Fibroblast of the aortic adventitia (primary cell): ENCODE results near the gene BCAS3. TPM values are rescaled to one million over a fixed set of nuclear protein-coding genes. Genes with fewer than 3 reads are reported as not detected.

Experiments used
- DNase-seq: peaks from one replicate; pipeline ENCODE4 v3.0.0-alpha.2; 2010; ENCODE audit warnings: low read depth
- H3K4me3 ChIP-seq: 2 replicates; pipeline ENCODE4 v1.5.1; 2011; ENCODE audit warnings: low read depth, mild to moderate bottlenecking, control low read depth, low read length, moderate library complexity
- total RNA-seq: library from RNA; depleted of rRNA; stranded (reverse); fragments of >200 nt; gene quantifications from 2 replicates; pipeline ENCODE4 v1.2.3, GENCODE V29; 2012; ENCODE audit warnings: low replicate concordance
- TF ChIP-seq, protein P1 (sequence below): IDR thresholded peaks from 2 replicates; pipeline ENCODE4 v1.5.1; 2011; ENCODE audit warnings: mild to moderate bottlenecking, low read length, control low read depth, inconsistent platforms; ENCODE audit not compliant: insufficient read depth

BCAS3 gene
- total RNA-seq, 1 donor, result 29.6 TPM

DNA sequence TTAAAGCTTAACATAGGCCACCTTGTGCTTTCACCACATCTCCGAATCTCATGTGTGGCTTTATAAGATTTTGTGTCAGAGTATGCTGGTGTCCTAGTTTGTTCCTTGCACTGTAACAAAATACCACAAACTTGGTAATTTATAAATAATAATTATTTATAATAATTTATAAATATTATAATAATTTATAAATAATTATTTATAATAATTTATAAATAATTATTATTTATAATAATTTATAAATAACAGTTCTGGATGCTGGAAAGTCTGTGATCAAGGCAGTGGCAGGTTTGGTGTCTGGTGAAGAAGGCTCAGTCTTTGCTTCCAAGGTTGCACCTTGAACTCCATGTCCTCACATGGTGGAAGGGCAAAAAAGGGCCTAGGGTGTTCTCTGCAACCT is 147.7 kb downstream of the BCAS3 start:
- no peak overlapping the region for H3K4me3 ChIP-seq
- no peak for DNase-seq
- TF ChIP-seq, protein P1, sequence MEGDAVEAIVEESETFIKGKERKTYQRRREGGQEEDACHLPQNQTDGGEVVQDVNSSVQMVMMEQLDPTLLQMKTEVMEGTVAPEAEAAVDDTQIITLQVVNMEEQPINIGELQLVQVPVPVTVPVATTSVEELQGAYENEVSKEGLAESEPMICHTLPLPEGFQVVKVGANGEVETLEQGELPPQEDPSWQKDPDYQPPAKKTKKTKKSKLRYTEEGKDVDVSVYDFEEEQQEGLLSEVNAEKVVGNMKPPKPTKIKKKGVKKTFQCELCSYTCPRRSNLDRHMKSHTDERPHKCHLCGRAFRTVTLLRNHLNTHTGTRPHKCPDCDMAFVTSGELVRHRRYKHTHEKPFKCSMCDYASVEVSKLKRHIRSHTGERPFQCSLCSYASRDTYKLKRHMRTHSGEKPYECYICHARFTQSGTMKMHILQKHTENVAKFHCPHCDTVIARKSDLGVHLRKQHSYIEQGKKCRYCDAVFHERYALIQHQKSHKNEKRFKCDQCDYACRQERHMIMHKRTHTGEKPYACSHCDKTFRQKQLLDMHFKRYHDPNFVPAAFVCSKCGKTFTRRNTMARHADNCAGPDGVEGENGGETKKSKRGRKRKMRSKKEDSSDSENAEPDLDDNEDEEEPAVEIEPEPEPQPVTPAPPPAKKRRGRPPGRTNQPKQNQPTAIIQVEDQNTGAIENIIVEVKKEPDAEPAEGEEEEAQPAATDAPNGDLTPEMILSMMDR, result no peak

DNA sequence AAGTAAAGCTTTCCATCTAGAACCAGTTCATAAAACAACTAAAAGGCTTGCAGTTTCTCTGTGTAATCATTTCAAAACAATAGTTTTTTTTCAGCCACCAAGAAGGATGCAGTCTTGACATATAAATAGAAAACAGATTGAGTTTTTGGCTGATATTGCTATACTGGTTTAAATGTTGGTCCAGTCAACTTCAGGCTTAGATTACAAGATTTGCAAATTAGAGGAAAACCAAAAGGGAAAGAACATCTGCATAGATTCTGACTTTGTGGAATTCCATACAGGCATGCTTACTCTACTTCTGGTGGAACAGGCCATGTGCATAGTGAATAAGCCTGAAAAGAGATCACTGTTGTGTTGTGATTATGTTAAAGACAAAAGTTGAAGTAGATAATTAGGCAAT is 150.3 kb downstream of the BCAS3 start:
- TF ChIP-seq, protein P1, result no peak
- H3K4me3 ChIP-seq, result no peak overlapping the region
- DNase-seq, result peak; percentile 50

DNA sequence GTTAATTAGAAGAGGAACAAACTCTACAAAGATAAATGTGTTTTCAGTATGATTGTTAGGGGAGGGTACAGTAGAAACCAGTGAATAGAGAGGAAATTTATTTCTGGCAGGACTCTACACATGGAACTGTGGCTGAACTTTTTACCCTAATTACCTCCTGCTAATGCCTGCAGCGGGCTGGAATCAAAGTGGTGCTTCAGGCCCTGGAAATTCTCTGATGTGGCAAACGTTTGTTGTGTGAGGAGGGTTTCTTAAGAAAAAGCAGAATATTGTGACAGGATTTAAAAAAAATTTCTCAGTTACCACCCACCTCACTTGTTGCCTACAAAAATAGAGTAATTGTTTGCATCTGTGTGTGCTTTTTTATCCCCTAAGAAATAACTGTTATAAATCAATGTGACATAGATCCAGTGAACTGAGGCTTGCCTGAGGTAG is 154.5 kb downstream of the BCAS3 start:
- TF ChIP-seq, protein P1, result no peak
- H3K4me3 ChIP-seq, result no peak overlapping the region
- DNase-seq, result peak; percentile 22

- H3K4me3 ChIP-seq, result no peak overlapping the region
- no peak for DNase-seq
- TF ChIP-seq, protein P1, result no peak
Measured at GRCh38 chr17:60832631-60833030, 155.0 kb downstream of the BCAS3 start.

DNA sequence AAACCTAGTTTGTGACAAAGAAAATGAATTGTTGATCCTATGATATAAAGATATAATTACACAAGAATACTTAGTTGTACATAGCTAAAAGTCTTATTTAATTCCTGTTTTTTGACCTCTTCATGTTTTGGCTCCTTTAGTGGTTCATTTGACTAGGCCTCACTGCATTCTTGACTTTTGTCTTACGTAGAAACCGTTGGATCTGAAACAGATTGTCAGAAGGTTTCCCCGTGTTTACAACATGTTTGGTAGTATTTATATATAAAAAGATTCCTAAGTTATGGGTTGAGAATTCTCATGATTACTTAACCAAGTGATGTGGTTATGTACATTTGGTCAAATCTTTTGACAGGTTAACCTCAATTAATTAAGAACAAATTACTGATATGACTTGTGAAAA is 162.8 kb downstream of the BCAS3 start:
- H3K4me3 ChIP-seq, result no peak overlapping the region
- no peak for DNase-seq
- TF ChIP-seq, protein P1, result no peak

DNA sequence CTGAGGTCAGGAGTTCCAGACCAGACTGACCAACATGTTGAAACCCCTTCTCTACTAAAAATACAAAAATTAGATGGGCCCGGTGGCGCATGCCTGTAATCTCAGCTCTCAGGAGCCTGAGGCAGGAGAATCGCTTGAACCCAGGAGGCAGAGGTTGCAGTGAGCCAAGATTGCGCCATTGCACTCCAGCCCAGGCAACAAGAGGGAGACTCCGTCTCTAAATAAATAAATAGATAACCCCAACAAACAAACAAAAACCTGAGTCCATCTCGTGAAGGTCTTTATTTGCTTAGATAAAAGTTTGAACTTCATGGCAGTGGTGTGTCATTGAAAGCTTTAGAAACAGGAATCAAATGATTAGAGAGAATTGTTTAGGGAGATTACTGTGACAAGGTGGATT is 167.4 kb downstream of the BCAS3 start:
- DNase-seq, result no peak
- no peak overlapping the region for H3K4me3 ChIP-seq
- TF ChIP-seq, protein P1, result no peak

GRCh38 chr17:60846175-60846574 is 168.5 kb downstream of the BCAS3 start:
- no peak for DNase-seq
- H3K4me3 ChIP-seq, result no peak overlapping the region
- TF ChIP-seq, protein P1, result no peak
